Fibroblast of skin of back (primary cell): ENCODE results near the gene ADORA2B.
A peak's percentile ranks its signal among the peaks of the same experiment; 100 is the strongest.
"Not testable (repeated sequence)": the region's sequence is repeated elsewhere in the genome, so short reads cannot be mapped to it uniquely, and the experiment has no call there.

Source experiments
- DNase-seq: peaks from one replicate; pipeline ENCODE4 v3.0.0-alpha.2; 2013

Gene ADORA2B

DNA sequence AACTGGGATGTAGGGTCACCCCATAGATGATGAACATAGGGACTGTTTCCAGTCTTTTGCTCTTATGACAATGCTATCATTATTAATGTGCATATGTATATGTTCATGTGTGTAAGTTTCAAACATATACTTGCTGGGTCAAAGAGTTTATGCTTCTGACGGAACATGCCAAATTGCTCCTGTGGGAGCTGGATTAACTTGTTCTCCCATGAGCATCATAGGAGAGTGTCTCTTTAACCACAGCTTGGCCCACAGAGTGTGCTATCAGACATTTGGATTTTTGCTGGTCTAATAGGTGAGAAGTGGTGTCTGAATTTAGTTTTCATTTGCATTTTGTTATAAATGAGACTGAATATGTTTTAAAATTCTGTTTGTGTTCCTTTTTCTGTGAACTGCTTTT is 22.3 kb upstream of the ADORA2B start:
- no peak for DNase-seq

DNA sequence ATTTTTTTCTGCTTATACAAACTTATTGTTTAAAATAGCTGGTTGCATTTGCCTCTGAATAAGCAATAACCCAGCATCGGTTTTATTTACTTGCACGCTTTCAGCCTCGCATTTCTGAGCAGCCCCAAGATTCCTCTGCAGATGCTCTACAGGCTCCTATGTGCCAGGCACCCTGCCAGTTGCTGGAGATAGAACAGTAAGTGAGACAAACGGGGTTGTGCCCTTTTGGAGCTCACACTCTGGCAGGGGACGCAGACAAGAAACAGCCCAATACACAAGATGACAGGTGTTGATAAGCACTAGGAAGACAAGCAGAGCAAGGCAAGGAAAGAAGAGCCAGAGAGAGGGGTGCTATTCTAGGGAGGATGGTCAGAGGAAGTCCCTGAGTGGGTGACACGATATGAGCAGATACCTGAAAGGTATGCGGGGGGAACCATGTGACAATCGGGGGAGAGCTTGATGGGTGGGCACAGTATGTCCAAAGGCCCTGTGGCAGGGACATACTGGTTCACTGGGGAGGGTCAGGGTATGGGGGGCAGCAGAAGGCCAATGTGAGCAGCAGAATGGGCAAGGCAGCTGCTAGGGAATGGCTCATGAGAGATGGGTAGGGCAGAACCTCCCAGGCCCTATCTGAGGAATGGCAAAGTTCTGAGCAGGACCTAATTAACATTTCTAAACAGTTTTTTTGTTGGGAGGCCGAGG is 18.7 kb upstream of the ADORA2B start:
- DNase-seq: no peak

DNA sequence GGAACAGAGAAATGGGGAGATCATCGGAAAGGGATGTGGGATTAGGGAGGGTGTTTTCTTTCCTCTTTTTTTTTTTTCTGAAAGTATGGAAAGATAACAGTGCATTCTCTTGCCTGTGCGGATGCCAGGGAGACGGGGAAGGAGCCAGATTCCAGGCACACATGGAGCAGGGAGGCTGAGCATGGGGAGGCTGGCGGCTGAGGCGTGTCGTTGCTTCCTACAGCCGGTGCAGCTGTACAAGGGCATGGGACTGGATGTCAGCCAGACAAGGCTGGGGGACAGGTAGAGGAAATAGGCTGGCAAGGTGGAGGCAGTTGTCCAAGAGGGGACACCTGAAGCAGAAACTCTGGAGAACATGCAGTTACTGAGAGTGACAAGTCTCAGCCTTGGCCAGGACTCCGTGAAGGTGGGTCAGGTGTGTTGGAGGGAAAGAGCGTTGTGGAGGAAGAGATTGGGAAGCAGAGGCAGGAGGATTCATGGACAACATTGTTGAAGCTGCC is 16.6 kb upstream of the ADORA2B start:
- DNase-seq: no peak

DNA sequence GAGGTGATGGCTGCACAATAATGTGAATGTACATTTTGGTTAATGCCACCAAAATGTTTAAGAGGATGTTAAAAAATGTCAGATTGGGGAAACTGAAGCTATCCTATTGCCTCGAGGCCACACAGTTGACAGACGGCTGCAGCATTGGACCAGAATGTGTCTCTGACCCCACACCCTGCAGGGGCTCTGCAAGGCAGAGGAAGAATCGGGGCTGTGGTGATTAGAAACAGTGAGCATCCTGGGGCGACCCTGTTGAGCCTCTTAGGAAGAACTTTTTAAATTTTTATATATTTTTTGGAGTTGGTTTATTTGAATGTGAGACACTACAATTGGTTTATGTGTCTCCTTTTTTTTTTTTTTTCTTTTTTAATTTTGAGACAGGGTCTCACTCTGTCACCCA is 15.0 kb upstream of the ADORA2B start:
- DNase-seq: no peak

DNA sequence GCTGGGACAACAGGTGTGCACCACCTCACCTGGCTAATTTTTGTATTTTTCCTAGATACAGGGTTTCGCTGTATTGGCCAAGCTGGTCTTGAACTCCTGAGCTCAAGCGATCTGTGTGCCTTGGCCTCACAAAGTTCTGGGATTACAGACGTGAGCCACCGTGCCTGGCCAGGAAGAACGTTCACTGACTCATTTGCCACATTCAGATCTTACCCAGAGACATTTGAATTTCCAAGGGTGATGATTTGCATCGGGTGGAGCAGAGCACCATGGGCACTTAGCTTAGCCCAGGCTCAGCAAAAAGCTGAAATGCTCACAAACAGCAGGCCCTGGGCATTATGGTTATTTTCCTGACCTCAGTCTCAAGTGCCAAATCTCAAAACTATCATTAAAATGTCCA is 14.5 kb upstream of the ADORA2B start:
- DNase-seq: no peak

DNA sequence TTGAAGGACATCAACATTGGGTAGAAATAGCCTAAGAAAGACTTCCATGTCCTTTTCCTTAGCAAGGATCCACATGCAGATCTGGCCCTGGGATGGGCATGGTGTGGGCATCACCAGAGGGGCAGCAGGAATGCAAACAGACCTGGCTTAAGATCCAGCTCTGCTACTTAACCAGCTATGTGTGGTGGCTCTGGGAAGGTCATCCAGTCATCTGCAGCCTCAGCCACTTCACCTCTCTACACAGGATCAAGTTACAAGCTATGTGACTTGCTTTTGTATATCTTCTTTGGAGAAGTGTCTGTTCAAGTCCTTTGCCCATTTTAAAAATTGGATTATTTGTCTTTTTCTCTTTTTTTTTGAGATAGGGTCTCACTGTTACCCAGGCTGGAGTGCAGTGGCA is 13.5 kb upstream of the ADORA2B start:
- no peak for DNase-seq

DNA sequence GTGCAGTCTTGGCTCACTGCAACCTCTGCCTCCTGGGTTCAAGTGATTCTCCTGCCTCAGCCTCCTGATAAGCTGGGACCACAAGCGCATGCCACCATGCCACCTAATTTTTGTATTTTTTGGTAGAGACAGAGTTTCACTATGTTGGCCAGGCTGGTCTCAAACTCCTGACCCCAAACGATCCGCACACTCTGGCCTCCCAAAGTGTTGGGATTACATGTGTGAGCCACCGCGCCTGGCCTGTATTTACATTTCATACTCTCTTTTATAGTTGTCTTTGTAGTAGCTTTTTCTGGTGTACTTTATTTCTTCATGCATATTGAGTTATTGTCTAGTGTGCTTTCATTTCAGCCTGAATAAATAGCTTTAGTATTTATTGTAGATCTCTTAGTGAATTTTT is 10.1 kb upstream of the ADORA2B start:
- no peak for DNase-seq

DNA sequence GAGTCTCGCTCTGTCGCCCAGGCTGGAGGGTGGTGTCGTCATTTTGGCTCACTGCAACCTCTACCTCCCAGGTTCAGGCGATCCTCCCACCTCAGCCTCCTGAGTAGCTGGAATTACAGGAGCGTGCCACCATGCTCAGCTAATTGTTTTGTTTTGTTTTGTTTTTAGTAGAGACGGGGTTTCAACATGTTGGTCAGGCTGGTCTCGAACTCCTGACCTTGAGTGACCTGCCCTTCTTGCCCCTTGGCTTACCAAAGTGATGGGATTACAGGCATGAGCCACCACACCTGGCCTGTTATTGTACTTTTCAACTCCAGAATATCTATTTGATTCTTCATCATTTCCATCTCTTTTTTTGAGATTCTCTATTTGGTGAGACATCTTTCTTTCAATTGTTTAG is 9.0 kb upstream of the ADORA2B start:
- DNase-seq: no peak

DNA sequence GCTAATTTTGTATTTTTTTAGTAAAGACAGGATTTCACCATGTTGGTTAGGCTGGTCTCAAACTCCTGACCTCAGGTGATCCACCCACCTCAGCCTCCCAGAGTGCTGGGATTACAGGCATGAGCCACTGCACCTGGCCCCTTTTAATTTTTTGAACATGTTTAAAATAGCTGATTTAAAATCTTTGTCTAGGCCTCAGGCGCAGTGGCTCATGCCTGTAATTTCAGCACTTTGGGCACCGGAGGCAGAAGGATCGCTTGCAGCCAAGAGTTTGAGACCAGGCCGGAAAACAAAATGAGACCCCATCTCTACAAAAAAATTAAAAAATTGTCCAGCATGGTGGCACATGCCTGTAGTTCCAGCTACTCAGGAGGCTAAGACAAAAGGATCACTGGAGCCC is 8.4 kb upstream of the ADORA2B start:
- DNase-seq: not testable (repeated sequence)

DNA sequence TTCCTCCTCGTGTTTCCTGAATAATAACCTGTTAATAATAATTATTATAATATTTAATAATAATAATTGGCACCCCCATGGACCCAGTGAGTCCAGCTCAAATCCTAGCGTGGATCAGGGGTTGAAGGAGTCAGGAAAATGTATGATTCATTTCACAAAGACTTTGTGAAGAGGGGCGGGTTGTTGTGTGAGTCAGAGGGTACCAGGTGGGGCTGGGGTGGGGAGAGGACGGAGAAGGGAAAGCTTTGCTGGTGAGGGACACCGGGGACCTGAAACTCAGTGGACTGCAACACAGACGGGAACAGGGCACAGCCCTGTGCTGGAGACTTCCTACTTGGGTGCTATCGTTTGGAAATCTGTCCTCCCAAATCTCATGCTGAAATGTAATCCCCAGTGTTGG is 3.1 kb upstream of the ADORA2B start:
- no peak for DNase-seq

DNA sequence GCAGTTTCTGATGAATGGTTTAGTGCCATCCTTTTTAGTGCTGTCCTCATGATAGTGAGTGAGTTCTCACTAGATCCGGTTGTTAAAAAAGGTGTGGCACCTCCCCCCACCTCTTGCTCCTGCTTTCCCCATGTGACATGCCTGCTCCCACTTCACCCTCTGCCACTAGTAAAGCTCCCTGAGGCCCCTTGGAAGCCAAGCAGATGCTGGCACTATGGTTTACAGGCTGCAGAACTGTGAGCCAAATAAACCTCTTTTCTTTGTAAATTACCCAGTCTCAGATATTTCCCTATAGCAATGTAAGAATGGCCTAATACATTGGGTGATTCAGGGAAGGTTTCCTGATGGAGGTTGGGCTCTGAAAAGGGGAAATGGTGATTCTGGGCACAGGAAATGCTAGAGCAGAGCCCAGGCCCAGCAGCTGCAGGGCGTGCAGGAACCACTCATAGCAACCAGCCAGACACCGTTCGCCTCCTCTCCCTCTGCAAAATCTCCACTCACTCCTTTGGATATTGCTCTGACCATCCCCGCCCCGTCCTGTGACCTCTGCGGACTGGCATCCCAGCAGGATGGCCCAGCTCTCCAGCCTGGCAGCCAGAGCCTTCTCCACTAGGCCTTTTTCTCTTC is 2.6 kb upstream of the ADORA2B start:
- no peak for DNase-seq

DNA sequence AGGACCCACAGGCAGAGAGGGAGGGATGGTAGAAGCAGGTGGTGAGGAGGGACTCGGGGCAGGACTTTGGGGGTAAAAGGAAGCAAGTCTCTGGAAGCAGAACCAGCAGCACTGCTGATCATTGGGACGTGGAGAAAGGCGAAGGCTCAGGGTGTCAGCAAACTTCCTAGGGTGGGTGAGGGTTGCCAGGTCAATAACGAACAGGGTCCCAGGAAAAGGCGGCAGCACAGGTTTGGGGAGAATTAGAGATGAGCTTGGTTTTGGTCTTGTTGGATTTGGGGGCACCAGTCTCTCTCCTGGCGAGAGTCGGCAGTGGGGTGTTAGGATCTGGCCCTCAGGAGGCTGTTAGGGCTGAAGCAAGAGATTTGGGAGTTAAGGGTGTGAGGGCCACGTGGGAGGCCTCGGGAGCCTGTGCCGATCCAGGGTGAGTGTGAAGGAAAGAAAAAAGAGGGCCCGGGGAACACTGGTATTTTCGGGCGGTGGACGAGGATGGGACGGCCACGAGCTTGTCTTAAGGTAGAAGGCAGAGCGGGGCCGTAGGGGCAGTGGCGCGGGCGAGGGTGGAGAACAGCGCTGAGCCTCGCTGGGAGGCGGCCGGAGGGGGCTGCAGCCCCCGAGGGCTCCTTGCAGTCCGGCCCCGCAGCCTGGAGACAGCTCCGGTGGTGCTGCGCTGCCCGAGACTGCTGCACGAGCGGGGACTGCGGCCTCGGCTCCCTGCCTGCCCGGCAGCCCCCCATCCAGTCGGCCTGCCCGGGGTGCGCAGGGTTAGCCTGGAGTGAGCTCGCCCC is 765 bp upstream of the ADORA2B start:
- DNase-seq: no peak

DNA sequence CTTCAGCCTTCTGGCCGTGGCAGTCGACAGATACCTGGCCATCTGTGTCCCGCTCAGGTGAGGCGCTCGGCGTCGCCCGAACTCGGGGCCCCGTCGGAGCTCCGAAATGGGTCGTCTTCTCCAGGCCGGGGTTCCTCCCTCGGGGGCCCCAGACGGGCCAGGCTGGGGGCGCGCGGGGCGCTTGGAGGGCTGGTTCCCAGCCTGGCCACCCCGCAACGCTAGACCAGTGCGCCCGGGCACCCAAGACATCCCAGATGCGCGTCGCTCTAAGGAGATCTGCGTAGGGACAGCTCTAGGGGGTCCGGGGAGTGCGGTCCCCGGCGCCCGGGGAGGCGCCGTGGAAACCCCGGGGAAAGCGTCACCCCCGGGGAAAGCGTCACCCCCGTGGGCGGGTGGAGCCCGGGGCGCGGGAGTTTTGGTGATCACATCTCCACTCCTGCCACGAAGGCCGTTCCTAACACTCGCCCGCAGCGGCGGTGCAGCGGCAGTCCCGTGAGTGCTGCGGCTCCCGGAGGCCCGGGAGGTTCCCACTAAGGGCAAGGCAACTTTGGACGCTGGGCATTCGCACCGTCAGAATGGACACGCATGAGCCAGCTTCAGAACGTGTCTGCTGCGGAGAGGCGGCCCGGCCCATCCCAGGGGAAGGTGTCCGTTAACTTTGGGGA is 729 bp downstream of the ADORA2B start:
- no peak for DNase-seq

DNA sequence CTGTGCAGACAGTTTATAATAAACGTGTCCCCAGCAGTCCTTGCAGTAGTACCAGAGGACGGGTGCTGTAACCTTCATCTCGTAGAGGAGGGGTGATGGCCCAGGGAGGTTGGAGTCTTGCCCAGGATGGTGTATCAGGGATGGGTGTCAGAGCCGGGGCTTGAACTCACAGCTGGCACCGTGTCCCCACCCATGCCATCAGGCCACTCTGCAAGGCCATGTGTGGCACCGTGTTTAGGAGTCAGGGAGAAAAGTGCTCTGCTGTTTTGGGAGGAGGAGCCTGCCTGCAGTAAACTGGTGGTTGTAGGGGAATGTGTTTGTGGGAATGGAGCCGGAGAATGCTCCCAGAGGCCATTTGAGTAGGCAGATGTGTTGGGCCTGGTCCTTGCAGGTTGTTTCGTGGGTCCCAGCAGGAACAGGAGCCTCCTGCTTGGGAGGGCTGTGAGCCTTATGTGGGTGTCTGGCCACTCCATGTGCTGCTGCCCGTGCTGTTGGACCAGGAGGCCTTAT is 1.7 kb downstream of the ADORA2B start:
- no peak for DNase-seq

DNA sequence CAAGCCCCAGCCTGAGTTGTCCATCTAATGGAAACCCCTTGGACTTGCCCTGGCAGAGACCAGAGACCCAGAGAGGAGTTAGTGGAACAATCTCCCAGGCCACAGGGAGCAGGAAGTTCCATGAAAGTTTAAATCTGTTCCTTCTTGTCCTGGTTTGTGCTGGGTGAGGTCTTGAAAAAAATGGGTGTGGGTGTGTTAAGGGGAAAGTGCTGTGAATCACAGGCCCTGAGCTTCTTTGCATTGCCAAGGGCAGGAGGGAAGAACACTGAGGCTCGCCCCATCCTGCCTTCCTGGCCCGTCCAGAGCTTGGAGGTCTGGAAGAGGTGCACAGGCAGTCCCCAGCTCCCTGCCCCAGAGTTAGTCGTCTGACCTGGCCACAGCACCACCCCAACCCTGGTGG is 2.3 kb downstream of the ADORA2B start:
- DNase-seq: peak; percentile 54

DNA sequence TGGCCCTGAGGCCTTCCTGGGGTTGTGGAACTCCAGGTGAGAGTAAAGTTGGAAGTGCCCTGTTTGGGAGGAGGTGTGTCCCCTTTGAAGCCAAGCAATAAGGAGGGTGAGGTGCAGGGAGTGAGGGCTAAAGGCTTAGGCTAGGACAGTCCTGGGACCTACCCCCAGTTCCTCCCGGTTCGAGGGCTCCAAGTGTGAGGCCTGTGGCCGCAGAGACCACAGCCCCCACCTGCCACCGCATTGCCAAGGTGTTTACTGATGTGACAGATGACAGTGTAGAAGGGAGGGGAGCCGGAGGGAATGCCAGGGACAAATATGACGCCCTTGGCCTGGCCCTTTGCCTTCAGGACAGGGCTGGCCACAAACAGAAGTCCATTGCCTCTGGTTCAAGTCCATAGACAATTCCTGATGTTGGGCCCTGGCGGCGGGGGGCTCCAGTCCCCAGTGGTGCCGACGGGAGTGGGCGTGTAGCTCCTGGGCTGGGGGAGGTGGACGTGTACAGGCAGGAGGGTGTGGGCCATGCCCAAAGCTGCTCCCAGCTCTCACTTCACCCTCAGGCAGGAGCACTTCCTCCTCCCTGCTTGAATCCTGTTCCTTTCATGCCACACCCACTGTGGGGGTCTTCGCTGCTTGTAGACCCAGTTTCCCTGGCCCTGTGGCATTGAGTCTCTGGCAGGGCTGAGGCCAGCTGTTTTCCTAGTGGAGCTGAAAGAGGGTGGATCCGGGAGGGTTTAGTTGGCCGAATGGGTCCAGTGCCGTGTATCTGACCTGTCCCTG is 3.2 kb downstream of the ADORA2B start:
- no peak for DNase-seq

DNA sequence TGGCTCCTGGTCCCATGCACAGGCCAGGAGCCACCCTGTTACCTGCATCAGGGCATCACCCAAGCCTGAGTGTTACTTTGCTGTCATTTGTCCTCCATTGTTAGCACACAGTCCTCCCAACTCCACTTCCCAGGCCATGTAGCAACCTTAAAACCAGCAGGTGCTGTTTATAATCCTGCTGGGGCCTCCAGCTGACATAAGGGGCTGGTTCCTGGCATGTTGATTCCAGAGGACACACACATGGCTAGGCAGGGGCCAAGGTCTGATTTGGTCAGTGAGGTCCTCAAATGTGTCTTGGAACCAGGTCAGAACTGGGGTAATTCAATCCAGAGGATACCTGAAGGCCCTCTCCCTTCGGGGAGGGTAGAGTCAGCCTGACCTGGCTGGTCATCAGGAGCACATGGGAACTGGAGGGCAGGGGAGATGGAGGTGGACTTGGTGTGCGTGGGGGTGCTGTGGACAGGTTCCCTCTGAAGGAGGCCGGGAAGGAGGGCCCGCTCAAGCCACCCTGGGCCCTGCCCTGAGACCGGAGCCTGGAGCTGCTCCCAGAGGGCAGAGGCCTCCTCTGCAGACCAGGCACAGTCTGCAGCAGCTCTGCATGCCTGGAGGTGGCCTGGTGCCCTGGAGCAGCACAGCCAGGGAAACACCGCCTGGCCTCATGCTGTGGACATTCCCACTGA is 6.6 kb downstream of the ADORA2B start:
- DNase-seq: no peak

DNA sequence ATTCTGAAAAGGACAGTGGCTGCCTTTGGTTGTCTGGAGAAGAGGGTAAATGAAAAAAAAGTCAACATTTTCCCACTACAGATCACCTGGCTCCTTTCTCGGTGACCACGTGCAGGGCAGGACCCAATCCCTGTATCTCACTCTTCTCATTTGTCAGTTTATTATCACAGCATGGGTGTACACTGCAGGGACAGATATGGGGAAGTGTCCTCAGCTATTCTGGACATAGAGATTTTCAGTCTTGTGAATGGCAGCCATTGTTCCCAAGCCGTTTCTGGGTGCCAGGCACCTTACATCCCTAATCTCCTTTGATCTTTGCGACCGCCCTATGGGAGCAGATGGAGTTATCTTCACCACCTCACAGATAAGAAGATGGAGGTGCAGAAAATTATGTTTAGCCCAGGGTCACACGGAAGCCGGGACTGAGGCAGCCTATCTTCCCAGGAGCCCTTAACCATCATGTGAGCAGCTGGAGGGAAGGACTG is 7.2 kb downstream of the ADORA2B start:
- no peak for DNase-seq

DNA sequence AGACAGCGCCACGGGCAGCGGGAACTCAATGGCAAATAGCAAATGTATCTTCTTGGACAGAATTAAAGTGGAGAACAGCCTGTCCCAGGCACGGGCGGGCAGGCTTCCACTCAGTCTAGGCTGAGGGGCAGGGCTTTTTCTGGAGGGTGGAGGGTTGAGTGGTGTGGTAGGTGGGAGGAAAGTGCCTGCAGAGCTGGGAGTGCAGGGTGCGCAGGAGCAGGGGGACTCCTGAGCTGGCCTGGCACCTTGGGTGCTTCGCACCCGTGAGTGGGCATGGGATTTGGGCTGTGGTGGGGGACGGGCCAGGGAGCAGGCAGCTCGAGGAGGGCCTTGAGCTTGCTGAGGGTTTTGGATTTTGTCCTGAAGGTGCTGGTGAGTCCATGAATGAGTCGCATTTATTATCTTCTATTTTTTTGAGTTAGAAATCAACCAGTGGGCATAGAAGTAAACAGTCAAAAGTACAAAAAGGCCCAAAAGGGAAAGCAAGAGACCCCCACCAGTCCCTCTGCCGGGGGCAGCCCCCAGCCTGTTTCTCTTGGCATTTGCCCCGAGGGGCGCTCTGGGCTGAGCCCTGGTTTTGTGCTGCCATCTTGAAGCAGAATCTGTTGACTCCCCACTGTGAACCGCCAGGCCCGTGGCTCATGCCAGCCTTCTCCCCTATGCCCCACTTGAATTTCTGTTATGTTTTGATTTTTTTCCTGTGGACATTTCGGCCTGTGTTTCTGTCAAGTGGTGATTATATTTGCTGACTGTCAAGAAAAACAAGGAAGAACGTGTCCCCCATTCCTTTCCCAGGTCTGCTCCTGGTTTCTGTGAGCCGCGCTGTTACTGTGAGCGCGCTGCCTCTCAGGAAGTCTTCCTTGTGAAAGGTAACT is 8.2 kb downstream of the ADORA2B start:
- no peak for DNase-seq

DNA sequence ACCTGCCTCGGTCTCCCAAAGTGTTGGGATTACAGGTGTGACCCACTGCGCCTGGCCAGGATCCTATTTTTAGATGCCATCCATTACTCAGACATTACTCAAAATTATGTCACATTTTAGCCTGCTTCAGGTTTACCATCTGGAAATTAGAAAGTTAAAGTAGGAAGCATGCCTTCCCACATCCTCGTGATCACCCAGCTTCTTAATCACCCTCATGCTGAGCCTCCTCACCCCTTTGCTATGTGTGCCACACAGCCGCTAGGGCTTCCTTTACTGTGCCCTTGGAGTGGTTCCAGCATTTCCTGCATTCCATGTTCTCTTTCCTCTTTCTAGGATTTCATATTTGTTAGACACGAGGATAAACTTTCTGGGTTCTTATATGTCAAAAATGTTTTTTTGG is 9.3 kb downstream of the ADORA2B start:
- peak; percentile 94 for DNase-seq
